ENCODE results near the gene LCP2. TPM values are rescaled to one million over a fixed set of nuclear protein-coding genes. Genes with fewer than 3 reads are reported as not detected.

LCP2 gene
- total and polyA plus RNA-seq, 2 donors (not counting 1 experiment from before 2014, with no cell fraction given) = 11.7 to 13.9 TPM

- no peak for TF ChIP-seq EZH2 (IDR thresholded peaks at IDR 0.05; ENCODE audit: borderline replicate concordance, insufficient read depth, low read depth, low read length, poor library complexity, severe bottlenecking)
- TF ChIP-seq CTCF (IDR thresholded peaks at IDR 0.05) = no peak
- CTCF ChIA-PET = interaction anchor here (2.0 to 8.9 kb wide), 5 partner anchors 9 to 62 kb away, joined by 6 to 127 read pairs (median 17); partner anchors contain the start of gene LCP2
- POLR2A ChIA-PET = interaction anchor here (1.2 to 2.7 kb wide), 2 partner anchors 15 to 61 kb away, joined by 5 to 10 read pairs; no protein-coding TSS in a partner anchor
- no peak overlapping the region for H3K4me3 ChIP-seq (ENCODE audit: control extremely low read depth in 1 of 5, extremely low read depth in 1 of 5, insufficient read depth in 1 of 5, low read depth in 2 of 5, low read length in 4 of 5)
- no peaks in the 10 kb centered on the region for H3K79me2 ChIP-seq (ENCODE audit: control insufficient read depth, insufficient read depth, low read length)
- H3K9ac ChIP-seq (ENCODE audit: low read length) = no peak overlapping the region
- peak overlapping the region; percentile 4 for H2AFZ ChIP-seq (ENCODE audit: insufficient read depth, low read depth, low read length, poor library complexity, severe bottlenecking)
- no peaks in the 10 kb centered on the region for H4K20me1 ChIP-seq (ENCODE audit: control insufficient read depth, insufficient read depth, low read length, poor library complexity, severe bottlenecking)
- H3K4me1 ChIP-seq (ENCODE audit: control insufficient read depth in 2 of 2, insufficient read depth in 2 of 2, low read length in 2 of 2) = peaks cover 41 to 46% of the 10 kb centered on the region in 2 donors
- H3K4me2 ChIP-seq (replicated peaks; ENCODE audit: low read depth, low read length, poor library complexity, severe bottlenecking) = peak overlapping the region; percentile 51
- peak overlapping the region; percentile 79 for H3K27ac Mint-ChIP-seq
- peaks cover 1 to 3% of the 10 kb centered on the region in 2 experiments for H3K36me3 ChIP-seq (replicated peaks in 1 of 2; ENCODE audit: control extremely low read depth in 1 of 2, control insufficient read depth in 1 of 2, extremely low read depth in 1 of 2, insufficient read depth in 2 of 2, low read length in 1 of 2)
- no peaks in the 10 kb centered on the region for H3K27me3 ChIP-seq (replicated peaks in 1 of 4; ENCODE audit: control extremely low read depth in 1 of 4, control insufficient read depth in 3 of 4, insufficient read depth in 4 of 4, low read length in 3 of 4)
- no peaks in the 10 kb centered on the region for H3K9me3 Mint-ChIP-seq (ENCODE audit: insufficient read depth)
- WGBS (ENCODE audit: insufficient coverage) = 47% methylated on average over 6 of the region's 6 CpGs
- no peaks in the 10 kb centered on the region for H3K27me3 Mint-ChIP-seq
- ATAC-seq (ENCODE audit: low read depth) (no peak), DNase-seq (peak; percentile 24)
- peaks cover 46% of the 10 kb centered on the region for H3K4me1 Mint-ChIP-seq
- H3K4me3 Mint-ChIP-seq = peak overlapping the region; percentile 70
- H3K9me3 ChIP-seq (ENCODE audit: control extremely low read depth in 1 of 3, control insufficient read depth in 2 of 3, insufficient read depth in 1 of 3, low read length in 2 of 3) = no peaks in the 10 kb centered on the region
- intact Hi-C loops (cut with micrococcal nuclease) = loop anchor here (1.0 kb wide), 1 partner anchor 53 kb away; no protein-coding TSS in a partner anchor
- no peak overlapping the region for H3K27ac ChIP-seq (ENCODE audit: low read length in 2 of 2)
Observed at GRCh38 chr5:170277867-170278281, 19.7 kb downstream of the LCP2 start.

GRCh38 chr5:170276140-170276539 lies 21.4 kb downstream of the LCP2 start:
- intact Hi-C loops (cut with micrococcal nuclease) = no loop called here
- Histone ChIP-seq H3K27me3 (replicated peaks in 1 of 4; ENCODE audit: control extremely low read depth in 1 of 4, control insufficient read depth in 3 of 4, insufficient read depth in 4 of 4, low read length in 3 of 4) (no peaks in the 10 kb centered on the region), H3K4me3 (ENCODE audit: control extremely low read depth in 1 of 5, extremely low read depth in 1 of 5, insufficient read depth in 1 of 5, low read depth in 2 of 5, low read length in 4 of 5) (no peak overlapping the region), H2AFZ (ENCODE audit: insufficient read depth, low read depth, low read length, poor library complexity, severe bottlenecking) (no peak overlapping the region), H3K36me3 (replicated peaks in 1 of 2; ENCODE audit: control extremely low read depth in 1 of 2, control insufficient read depth in 1 of 2, extremely low read depth in 1 of 2, insufficient read depth in 2 of 2, low read length in 1 of 2) (peaks cover 1 to 3% of the 10 kb centered on the region in 2 experiments), H3K79me2 (ENCODE audit: control insufficient read depth, insufficient read depth, low read length) (no peaks in the 10 kb centered on the region), H3K9me3 (ENCODE audit: control extremely low read depth in 1 of 3, control insufficient read depth in 2 of 3, insufficient read depth in 1 of 3, low read length in 2 of 3) (no peaks in the 10 kb centered on the region), H3K9ac (ENCODE audit: low read length) (no peak overlapping the region), H3K4me1 (ENCODE audit: control insufficient read depth in 2 of 2, insufficient read depth in 2 of 2, low read length in 2 of 2) (peaks cover 41 to 46% of the 10 kb centered on the region in 2 donors), H4K20me1 (ENCODE audit: control insufficient read depth, insufficient read depth, low read length, poor library complexity, severe bottlenecking) (no peaks in the 10 kb centered on the region), H3K27ac (ENCODE audit: low read length in 2 of 2) (no peak overlapping the region), H3K4me2 (replicated peaks; ENCODE audit: low read depth, low read length, poor library complexity, severe bottlenecking) (peak overlapping the region; percentile 51)
- Mint-ChIP-seq H3K9me3 (ENCODE audit: insufficient read depth) (no peaks in the 10 kb centered on the region), H3K4me1 (peaks cover 46% of the 10 kb centered on the region), H3K4me3 (no peak overlapping the region), H3K27ac (no peak overlapping the region), H3K27me3 (no peaks in the 10 kb centered on the region)
- CTCF ChIA-PET = interaction anchor here (1.7 to 8.9 kb wide), 7 partner anchors 10 to 145 kb away, joined by 4 to 127 read pairs (median 13); partner anchors contain the start of gene LCP2
- no peak for DNase-seq
- WGBS (ENCODE audit: insufficient coverage) = no CpG with 5 or more reads among the region's 2 CpGs
- POLR2A ChIA-PET = no interaction called here
- no peak for ATAC-seq (ENCODE audit: low read depth)
- no peak for TF ChIP-seq EZH2 (IDR thresholded peaks at IDR 0.05; ENCODE audit: borderline replicate concordance, insufficient read depth, low read depth, low read length, poor library complexity, severe bottlenecking)

All from B cell (primary cell).